Epithelial cell of prostate (primary cell): ENCODE data around the gene COX4I2.
A peak's percentile ranks its signal among the peaks of the same experiment; 100 is the strongest.

Source experiments
- DNase-seq: peaks from one replicate; pipeline ENCODE4 v3.0.0-alpha.2; 2011; ENCODE audit warnings: low read depth, low spot score
- H3K27ac ChIP-seq: fragments of 450-650 bp; 2 replicates; pipeline ENCODE4 v1.5.1; 2017; ENCODE audit warnings: mild to moderate bottlenecking

Gene COX4I2

DNA sequence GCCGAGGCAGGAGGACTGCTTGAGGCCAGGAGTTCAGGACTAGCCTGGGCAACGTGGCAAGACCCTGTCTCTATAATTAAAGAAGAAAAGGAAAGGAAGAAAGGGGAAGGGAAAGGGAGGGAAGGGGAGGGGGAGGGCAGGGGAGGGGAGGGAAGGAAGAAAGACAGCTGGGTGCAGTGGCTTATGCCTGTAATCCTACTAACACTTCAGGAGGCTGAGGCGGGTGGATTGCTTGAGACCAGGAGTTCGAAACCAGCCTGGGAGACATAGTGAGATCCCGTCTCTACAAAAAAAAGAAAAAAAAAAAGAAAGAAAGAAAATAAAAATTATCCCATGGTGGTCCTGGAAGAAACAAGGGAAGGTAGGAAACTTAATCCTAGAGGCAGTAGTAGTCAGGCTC is 51.4 kb downstream of the COX4I2 start:
- DNase-seq, result no peak
- H3K27ac ChIP-seq, result peak overlapping the region; percentile 100

GRCh38 chr20:31690124-31690666 is 52.5 kb downstream of the COX4I2 start:
- DNase-seq, result no peak
- peak overlapping the region; percentile 100 for H3K27ac ChIP-seq

DNA sequence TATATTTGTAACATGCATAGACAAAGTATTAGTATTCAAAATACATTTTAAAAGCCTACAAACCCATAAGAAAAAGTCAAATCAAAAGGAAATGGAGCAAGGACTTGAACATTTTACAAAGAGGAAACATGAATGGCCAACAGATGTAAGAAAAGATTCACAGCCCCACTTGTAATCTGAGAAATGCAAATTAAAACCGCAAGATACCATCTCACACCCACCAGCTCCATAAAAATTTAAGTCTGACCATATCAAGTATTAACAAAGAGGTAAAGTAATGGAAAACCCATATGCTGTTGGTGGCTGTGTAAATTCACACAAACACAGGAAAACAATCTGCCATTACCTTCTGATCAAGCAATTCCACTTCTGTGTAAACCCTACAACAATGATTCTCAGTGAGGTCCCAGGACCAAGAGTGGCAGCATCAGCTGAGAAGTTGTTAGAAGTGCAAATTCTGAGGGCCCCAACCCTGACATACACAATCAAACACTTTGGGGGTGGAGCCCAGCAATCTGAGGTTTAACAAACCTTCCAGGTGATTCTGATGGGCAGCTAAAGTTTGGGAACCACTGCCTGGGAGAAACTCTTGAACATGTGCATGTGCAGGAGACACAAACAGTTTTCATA is 54.0 kb downstream of the COX4I2 start:
- peak overlapping the region; percentile 100 for H3K27ac ChIP-seq
- no peak for DNase-seq

GRCh38 chr20:31693402-31693801 is 55.7 kb downstream of the COX4I2 start:
- peak overlapping the region; percentile 100 for H3K27ac ChIP-seq
- DNase-seq, result no peak

GRCh38 chr20:31693987-31694661 is 56.4 kb downstream of the COX4I2 start:
- no peak for DNase-seq
- H3K27ac ChIP-seq, result peak overlapping the region; percentile 100
